GM12878 (cell line): ENCODE data around the gene TSPAN5. TPM values are rescaled to one million over a fixed set of nuclear protein-coding genes. Genes with fewer than 3 reads are reported as not detected.

ENCODE experiments used
- ATAC-seq: fragments of 200-7000 bp; cut with Tn5 transposase; 3 replicates; pipeline ENCODE4 v1.9.1; 2020; ENCODE audit warnings: mild to moderate bottlenecking, moderate library complexity
- BruUV-seq: library from RNA; stranded (reverse); fragments of 400-500 nt; replicated peaks from 2 replicates; lab custom pipeline; 2021; lab: Mats Ljungman, UMichigan
- CTCF ChIA-PET: fragments of 300-600 bp; sonication (Branson Sonifier 250); formaldehyde crosslinking; extraction: SDS; loops from one replicate; lab custom pipeline; 2021; ENCODE audit warnings: inconsistent platforms; lab: Yijun Ruan, JAX
- POLR2A ChIA-PET: fragments of 350-600 bp; formaldehyde crosslinking; extraction: SDS; loops from one replicate; lab custom pipeline; 2021; ENCODE audit warnings: inconsistent platforms; lab: Charles Lee
- RAD21 ChIA-PET: fragments of 300-600 bp; sonication (Branson Sonifier 250); formaldehyde crosslinking; loops from one replicate; lab custom pipeline; 2023; ENCODE audit warnings: antibody characterized with exemption; ENCODE audit not compliant: unreplicated experiment; lab: Charles Lee
- SMC1A ChIA-PET: fragments of 300-600 bp; sonication (Branson Sonifier 250); formaldehyde crosslinking; loops from one replicate; lab custom pipeline; 2023; ENCODE audit not compliant: unreplicated experiment, uncharacterized antibody; lab: Charles Lee
- DNase-seq: peaks from one replicate; pipeline ENCODE4 v3.0.0-alpha.2; 2011; ENCODE audit warnings: low read depth, low spot score
- FAIRE-seq: peaks from 3 replicates; lab custom pipeline; 2011; peaks lifted over from hg19 to GRCh38; lab: Jason Lieb, UNC
- H2AFZ ChIP-seq: 2 replicates; pipeline ENCODE4 v1.6.0; 2011; ENCODE audit warnings: low read depth, low read length, control low read depth; ENCODE audit not compliant: control insufficient read depth
- H3K27ac ChIP-seq: 2 replicates; pipeline ENCODE4 v1.5.1; 2011; ENCODE audit warnings: control low read depth; ENCODE audit not compliant: control insufficient read depth, insufficient read depth
- H3K27me3 ChIP-seq, 2 experiments: replicated peaks in 1 of 2; 2 replicates each; pipeline versions ENCODE4 v1.6.0 to v1.6.1; 2011; ENCODE audit warnings: low read length in 1 of 2; ENCODE audit not compliant: control insufficient read depth in 2 of 2, insufficient read depth in 2 of 2
- H3K36me3 ChIP-seq, 2 experiments: 2 replicates each; pipeline ENCODE4 v1.5.1; 2011; ENCODE audit warnings: low read length in 1 of 2; ENCODE audit not compliant: control insufficient read depth in 2 of 2, insufficient read depth in 2 of 2
- H3K4me1 ChIP-seq: 2 replicates; pipeline ENCODE4 v1.6.1; 2011; ENCODE audit warnings: mild to moderate bottlenecking, low read length, moderate library complexity, mixed read lengths; ENCODE audit not compliant: control insufficient read depth, insufficient read depth
- H3K4me2 ChIP-seq: 2 replicates; pipeline ENCODE4 v1.6.0; 2011; ENCODE audit warnings: control low read depth; ENCODE audit not compliant: control insufficient read depth, insufficient read depth
- H3K4me3 ChIP-seq: fragments of 200-600 bp; sonication (generic); 2 replicates; pipeline ENCODE4 v1.5.1; 2016
- H3K79me2 ChIP-seq: 2 replicates; pipeline ENCODE4 v1.6.0; 2011; ENCODE audit warnings: low read length; ENCODE audit not compliant: control insufficient read depth, insufficient read depth
- H3K9ac ChIP-seq: 2 replicates; pipeline ENCODE4 v1.8.0; 2011; ENCODE audit warnings: low read length, control low read depth, mixed read lengths; ENCODE audit not compliant: control insufficient read depth, insufficient read depth
- H3K9me3 ChIP-seq: replicated peaks from 3 replicates; pipeline ENCODE4 v1.5.1; 2011; ENCODE audit warnings: mild to moderate bottlenecking, low read length; ENCODE audit not compliant: control insufficient read depth, insufficient read depth
- H4K20me1 ChIP-seq: 2 replicates; pipeline ENCODE4 v1.6.0; 2011; ENCODE audit not compliant: control insufficient read depth, insufficient read depth
- EP300 ChIP-seq, 2 experiments: fragments of 150-350 bp in 1 of 2; IDR thresholded peaks; 2 replicates each; pipeline ENCODE4 v1.6.1; 2011 to 2012; ENCODE audit warnings: low read depth in 2 of 2, low read length in 2 of 2, borderline replicate concordance in 1 of 2, improper control_type of control experiment in 1 of 2, inconsistent platforms in 1 of 2; ENCODE audit not compliant: control insufficient read depth in 1 of 2
- POLR2AphosphoS5 ChIP-seq: IDR thresholded peaks from 2 replicates; pipeline ENCODE4 v1.6.1; 2011; ENCODE audit warnings: mild to moderate bottlenecking, low read length, inconsistent platforms
- RAD51 ChIP-seq: fragments of 450-650 bp; IDR thresholded peaks from 2 replicates; pipeline ENCODE4 v1.6.1; 2016; ENCODE audit warnings: moderate library complexity, mild to moderate bottlenecking, inconsistent platforms
- SREBF1 ChIP-seq: IDR thresholded peaks from 2 replicates; pipeline ENCODE4 v1.6.1; 2012; ENCODE audit warnings: mild to moderate bottlenecking, low read length
- SREBF2 ChIP-seq: IDR thresholded peaks from 2 replicates; pipeline ENCODE4 v1.6.1; 2012; ENCODE audit warnings: mild to moderate bottlenecking, low read length
- SUZ12 ChIP-seq: fragments of 200-600 bp; sonication (generic); IDR thresholded peaks from one replicate; pipeline ENCODE4 v1.6.1; 2018; ENCODE audit warnings: antibody characterized with exemption, mild to moderate bottlenecking; ENCODE audit not compliant: unreplicated experiment
- WGBS: methylation state at CpG from one replicate; pipeline ENCODE4 v1.1.6; 2016; ENCODE audit warnings: low lambda C conversion rate; ENCODE audit not compliant: insufficient replicate concordance, insufficient coverage; ENCODE audit errors: missing lambda C conversion rate; 5-methylcytosine and 5-hydroxymethylcytosine counted together
- in situ Hi-C: fragments of 300-500 bp; cut with MboI; formaldehyde crosslinking; loops from 9 replicates; pipeline ENCODE4 v1.14.3; 2018; ENCODE audit warnings: mixed read lengths
- intact Hi-C: fragments of 100-400 bp; cut with micrococcal nuclease; formaldehyde crosslinking; loops from one replicate; pipeline ENCODE4 v1.14.2; 2022; ENCODE audit not compliant: unreplicated experiment
- polyA plus RNA-seq, 11 experiments: library from polyadenylated mRNA; depleted of rRNA in 4 of 11; unstranded in 6 of 11; stranded (reverse) in 5 of 11; fragments of >200 nt; fragmentation: Nextera tagmentation in 4 of 11; fragmentation: Illumina TruSeq in 1 of 11; extraction: Ambion mirVana in 4 of 11; extraction: Trizol in 1 of 11; gene quantifications; 1 replicate in 1 of 11; 2 replicates in 10 of 11; pipeline versions ENCODE4 v1.2.1 to v1.2.3, GENCODE V29; 2011 to 2016; ENCODE audit warnings: inconsistent platforms in 2 of 11, missing spikeins in 2 of 11, low read depth in 1 of 11
- total RNA-seq, 4 experiments: library from RNA; depleted of rRNA in 3 of 4; stranded (reverse); fragments of >200 nt in 3 of 4; fragmentation: Illumina TruSeq in 1 of 4; extraction: Trizol in 1 of 4; gene quantifications; 2 replicates each; pipeline versions ENCODE4 v1.2.1 to v1.2.3, GENCODE V29; 2013 to 2021
- TF ChIP-seq, protein P1 (sequence below): IDR thresholded peaks from 2 replicates; pipeline ENCODE4 v1.6.1; 2012; ENCODE audit warnings: low read depth, low read length, improper control_type of control experiment

TSPAN5 gene
- total and polyA plus RNA-seq, 10 of the 15 experiments (the other 5 are each of a cell fraction or from before 2014, with no cell fraction given): 0.09 to 8.2 (median 0.27) TPM

DNA sequence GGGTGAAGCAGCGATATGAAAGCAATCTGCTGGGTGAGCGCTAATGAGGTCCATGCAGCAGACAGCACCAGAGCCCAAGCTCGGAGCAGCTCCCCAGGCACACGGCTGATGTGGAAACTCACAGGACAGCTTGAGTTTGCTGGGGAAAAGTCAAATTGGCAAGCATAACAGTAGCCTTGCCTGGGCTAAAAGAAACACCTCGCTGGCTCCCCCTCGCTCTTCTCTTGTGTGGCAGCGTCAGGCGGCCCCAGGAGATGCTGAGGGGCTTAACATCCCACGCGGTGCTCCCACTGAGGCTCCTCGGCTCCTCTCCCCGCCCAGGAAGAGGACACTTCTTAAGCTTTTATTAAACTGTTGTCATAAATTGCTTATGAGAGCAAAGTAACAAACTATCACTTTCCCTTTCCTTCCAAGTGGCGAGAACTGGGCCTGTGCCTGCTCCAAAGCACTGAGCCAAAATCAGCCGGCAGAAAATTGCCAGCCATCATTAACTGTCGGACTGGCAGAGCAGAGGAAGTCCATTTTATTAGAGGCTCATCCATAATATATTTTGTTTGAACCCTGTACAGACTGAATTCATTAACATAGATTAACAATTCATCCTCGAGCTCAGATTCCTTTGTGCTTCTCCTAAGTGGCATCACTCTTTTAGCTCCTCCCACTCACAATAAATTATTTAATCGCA lies 111.4 kb downstream of the TSPAN5 start:
- no peak overlapping the region for H3K4me2 ChIP-seq
- no peak for TF ChIP-seq SREBF1
- TF ChIP-seq RAD51: no peak
- TF ChIP-seq POLR2AphosphoS5: no peak
- no peak for TF ChIP-seq SUZ12
- no peak for TF ChIP-seq SREBF2
- TF ChIP-seq, all 136 proteins: peak for 0
- ChIA-PET SMC1A (interaction anchor here (0.7 to 1.0 kb wide), 3 partner anchors 14 to 66 kb away, joined by 3 read pairs; no protein-coding TSS in a partner anchor), CTCF (interaction anchor here (0.9 kb wide), 1 partner anchor 9 kb away, joined by 3 read pairs; no protein-coding TSS in a partner anchor), RAD21 (no interaction called here), POLR2A (no interaction called here)
- peak; percentile 15; the same call in 2 of the 3 replicates for ATAC-seq
- no TSS peak for BruUV-seq
- H3K9me3 ChIP-seq: no peaks in the 10 kb centered on the region
- H3K27ac ChIP-seq: no peak overlapping the region
- no peak overlapping the region for H2AFZ ChIP-seq
- H3K27me3 ChIP-seq: no peaks in the 10 kb centered on the region
- H3K4me3 ChIP-seq: no peak overlapping the region
- no peak for FAIRE-seq
- H3K9ac ChIP-seq: no peak overlapping the region
- 59% methylated on average over 17 of the region's 17 CpGs for WGBS
- H4K20me1 ChIP-seq: no peaks in the 10 kb centered on the region
- H3K36me3 ChIP-seq: no peaks in the 10 kb centered on the region
- DNase-seq: no peak
- H3K4me1 ChIP-seq: no peaks in the 10 kb centered on the region
- intact Hi-C loops (no loop called here), in situ Hi-C loops (no loop called here)
- H3K79me2 ChIP-seq: no peaks in the 10 kb centered on the region

DNA sequence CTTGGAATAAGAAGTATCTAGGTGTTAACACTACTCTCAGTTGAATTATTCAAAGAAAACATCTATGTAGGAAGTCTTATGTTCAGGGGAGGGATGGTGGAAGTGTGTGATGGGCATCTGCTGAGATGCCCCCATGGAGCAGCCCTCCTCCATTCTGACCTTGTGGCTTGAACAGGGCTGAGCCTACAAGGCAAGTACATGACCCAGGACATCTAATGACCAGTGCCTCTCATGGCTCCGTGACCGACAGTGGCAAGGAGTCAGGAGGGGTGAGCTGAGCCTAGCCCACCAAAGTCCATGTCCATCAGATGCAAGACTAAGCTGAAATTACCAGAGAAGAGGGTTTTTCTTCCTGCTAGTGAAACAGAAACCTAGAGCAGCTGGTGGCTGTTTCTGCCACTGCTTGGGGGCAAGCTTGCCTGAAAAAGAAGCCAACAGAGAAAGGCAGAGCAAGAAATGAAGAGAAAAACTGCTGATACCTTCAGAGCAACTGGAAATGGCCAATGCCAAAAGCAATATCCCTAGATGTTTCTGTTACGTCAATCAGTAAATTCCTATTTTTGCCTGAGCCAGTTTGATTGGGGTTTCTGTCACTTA lies 113.5 kb downstream of the TSPAN5 start:
- FAIRE-seq (no peak), DNase-seq (no peak), ATAC-seq (peak; percentile 65)
- TF ChIP-seq EP300 (IDR thresholded peaks at IDR 0.05; ENCODE audit: borderline replicate concordance in 1 of 2, control insufficient read depth in 1 of 2, low read depth in 2 of 2, low read length in 2 of 2): no peak
- TF ChIP-seq, protein P1, sequence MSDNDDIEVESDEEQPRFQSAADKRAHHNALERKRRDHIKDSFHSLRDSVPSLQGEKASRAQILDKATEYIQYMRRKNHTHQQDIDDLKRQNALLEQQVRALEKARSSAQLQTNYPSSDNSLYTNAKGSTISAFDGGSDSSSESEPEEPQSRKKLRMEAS: no peak
- in situ Hi-C loops (no loop called here), intact Hi-C loops (no loop called here)
- Histone ChIP-seq H3K4me2 (no peak overlapping the region), H3K79me2 (no peaks in the 10 kb centered on the region), H3K36me3 (no peaks in the 10 kb centered on the region), H2AFZ (no peak overlapping the region), H3K9me3 (no peaks in the 10 kb centered on the region), H3K4me1 (no peaks in the 10 kb centered on the region), H3K9ac (no peak overlapping the region), H3K4me3 (no peak overlapping the region), H3K27me3 (no peaks in the 10 kb centered on the region), H4K20me1 (no peaks in the 10 kb centered on the region), H3K27ac (no peak overlapping the region)
- 85% methylated on average over 3 of the region's 3 CpGs for WGBS
- SMC1A ChIA-PET: interaction anchor here (0.8 to 2.3 kb wide), 4 partner anchors 9 to 103 kb away, joined by 3 to 5 read pairs (median 4); no protein-coding TSS in a partner anchor
- RAD21 ChIA-PET: no interaction called here
- CTCF ChIA-PET: interaction anchor here (0.6 to 0.9 kb wide), 5 partner anchors 9 to 197 kb away, joined by 3 read pairs; no protein-coding TSS in a partner anchor
- POLR2A ChIA-PET: no interaction called here
- no TSS peak for BruUV-seq
